ENCODE data around the gene SMIM13.

SMIM13 gene

DNA sequence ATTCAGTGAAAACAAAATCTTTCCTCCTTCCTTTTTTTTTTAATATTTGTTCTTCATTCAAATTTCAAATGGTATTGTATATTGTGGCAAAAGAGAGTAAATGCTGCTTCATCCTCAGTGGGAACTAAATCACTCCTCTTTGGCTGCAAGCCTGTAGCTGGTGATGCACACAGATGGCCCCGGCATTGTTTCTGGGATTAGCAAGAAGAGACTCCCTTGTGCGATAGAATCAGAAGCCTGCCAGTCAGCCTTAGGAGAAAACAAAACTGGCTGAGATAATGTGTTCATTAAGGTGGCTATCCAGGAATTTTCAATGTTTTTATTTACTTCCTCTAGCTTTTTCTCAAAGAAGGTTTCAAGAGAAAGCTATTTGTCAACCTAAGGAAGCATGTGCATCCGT lies 28.8 kb upstream of the SMIM13 start:
- H3K4me3 ChIP-seq = no peak overlapping the region
- intact Hi-C loops (cut with DNase I; ENCODE audit: low total_unique reads) = loop anchor here (10.0 kb wide), 1 partner anchor 110 kb away; no protein-coding TSS in a partner anchor
- no peak overlapping the region for H3K27ac ChIP-seq
- no peaks in the 10 kb centered on the region for H3K9me3 ChIP-seq
- H3K36me3 ChIP-seq = no peaks in the 10 kb centered on the region
- no peak for DNase-seq
- no peaks in the 10 kb centered on the region for H3K27me3 ChIP-seq
- TF ChIP-seq, protein P1, sequence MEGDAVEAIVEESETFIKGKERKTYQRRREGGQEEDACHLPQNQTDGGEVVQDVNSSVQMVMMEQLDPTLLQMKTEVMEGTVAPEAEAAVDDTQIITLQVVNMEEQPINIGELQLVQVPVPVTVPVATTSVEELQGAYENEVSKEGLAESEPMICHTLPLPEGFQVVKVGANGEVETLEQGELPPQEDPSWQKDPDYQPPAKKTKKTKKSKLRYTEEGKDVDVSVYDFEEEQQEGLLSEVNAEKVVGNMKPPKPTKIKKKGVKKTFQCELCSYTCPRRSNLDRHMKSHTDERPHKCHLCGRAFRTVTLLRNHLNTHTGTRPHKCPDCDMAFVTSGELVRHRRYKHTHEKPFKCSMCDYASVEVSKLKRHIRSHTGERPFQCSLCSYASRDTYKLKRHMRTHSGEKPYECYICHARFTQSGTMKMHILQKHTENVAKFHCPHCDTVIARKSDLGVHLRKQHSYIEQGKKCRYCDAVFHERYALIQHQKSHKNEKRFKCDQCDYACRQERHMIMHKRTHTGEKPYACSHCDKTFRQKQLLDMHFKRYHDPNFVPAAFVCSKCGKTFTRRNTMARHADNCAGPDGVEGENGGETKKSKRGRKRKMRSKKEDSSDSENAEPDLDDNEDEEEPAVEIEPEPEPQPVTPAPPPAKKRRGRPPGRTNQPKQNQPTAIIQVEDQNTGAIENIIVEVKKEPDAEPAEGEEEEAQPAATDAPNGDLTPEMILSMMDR (IDR thresholded peaks at IDR 0.05) = no peak
- no peaks in the 10 kb centered on the region for H3K4me1 ChIP-seq

DNA sequence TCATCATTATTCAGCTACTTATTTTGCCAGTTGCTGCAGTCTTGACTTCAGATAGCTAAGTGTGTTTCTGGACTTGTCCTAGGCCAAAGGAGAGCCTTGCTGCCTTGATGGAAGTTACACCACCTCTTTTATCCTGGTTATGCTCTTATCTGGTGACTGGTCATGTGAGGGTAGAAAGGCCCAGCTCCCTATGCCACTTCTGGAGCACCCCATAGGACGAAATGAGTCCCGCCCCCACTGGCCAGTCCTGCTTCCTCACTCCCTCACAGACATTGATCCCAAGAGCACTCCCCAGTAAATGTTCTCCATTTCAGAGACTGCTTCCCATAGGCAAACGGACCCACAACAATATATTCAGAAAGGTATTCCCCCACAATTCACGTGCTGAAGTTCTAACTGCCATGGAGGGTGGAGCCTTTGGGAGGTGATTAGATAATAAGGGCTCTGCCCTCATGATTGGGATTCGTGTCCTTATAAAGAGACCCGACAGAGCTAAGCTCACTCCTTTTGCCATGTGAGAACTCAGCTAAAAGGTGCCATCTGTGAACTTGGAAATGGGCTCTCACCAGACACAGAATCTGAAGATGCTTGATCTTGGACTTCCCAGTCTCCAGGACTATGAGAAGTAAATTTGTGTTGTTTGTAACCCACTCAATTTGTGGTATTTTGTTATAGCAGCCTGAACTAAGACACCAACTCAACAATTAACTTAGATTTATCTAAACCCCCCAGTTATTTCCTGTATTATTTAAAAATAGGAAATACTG lies 28.0 kb upstream of the SMIM13 start:
- TF ChIP-seq, protein P1 (IDR thresholded peaks at IDR 0.05) = no peak
- intact Hi-C loops (cut with DNase I; ENCODE audit: low total_unique reads) = loop anchor here (10.0 kb wide), 1 partner anchor 111 kb away; no protein-coding TSS in a partner anchor

DNA sequence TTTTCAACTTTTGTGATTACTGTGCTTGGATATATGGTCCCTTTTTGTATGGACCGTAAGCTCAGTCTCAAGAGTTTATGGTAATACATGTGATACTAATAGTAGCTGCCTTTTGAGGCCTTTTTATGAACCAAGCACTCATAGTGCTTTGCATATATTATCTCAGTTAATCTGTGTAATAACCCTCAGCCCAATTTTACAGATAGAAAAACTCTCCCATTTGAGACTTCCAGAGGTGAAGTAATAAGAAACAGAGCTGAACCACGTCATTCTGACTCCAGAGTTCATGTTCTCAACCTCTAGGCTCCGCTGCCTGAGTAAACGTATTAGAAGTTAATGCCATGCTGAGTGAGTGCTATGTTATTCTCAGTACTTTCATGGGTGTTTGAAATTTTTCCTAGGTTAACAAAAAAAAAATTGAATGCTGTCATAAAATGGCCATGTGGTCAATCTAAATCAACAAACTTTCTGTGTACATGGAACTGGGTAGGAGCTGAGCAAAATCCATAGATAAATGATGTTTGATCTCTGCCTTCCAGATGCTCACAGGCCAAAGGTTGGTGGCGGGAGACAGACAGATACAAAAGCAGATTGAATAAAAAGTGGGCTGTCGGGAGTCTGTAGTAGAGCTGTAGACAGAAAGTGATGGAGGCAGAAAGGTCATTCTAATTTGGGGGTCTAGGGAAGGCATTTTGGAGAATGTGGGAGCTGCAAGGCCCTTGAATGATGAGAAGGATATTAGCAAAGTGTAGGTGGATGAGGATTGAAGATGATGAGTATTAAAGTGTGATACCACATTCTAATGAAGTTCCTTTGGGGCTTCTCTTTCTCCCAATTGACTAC lies 26.9 kb upstream of the SMIM13 start:
- no peaks in the 10 kb centered on the region for H3K9me3 ChIP-seq
- H3K4me1 ChIP-seq = no peaks in the 10 kb centered on the region
- H3K4me3 ChIP-seq = no peak overlapping the region
- H3K36me3 ChIP-seq = no peaks in the 10 kb centered on the region
- no peaks in the 10 kb centered on the region for H3K27me3 ChIP-seq
- TF ChIP-seq, protein P1 (IDR thresholded peaks at IDR 0.05) = no peak
- no peak overlapping the region for H3K27ac ChIP-seq
- intact Hi-C loops (cut with DNase I; ENCODE audit: low total_unique reads) = loop anchor here (10.0 kb wide), 1 partner anchor 112 kb away; no protein-coding TSS in a partner anchor
- DNase-seq = no peak

More for the DNA sequence above, 28.0 kb upstream of the SMIM13 start:
- no peaks in the 10 kb centered on the region for H3K36me3 ChIP-seq
- no peaks in the 10 kb centered on the region for H3K27me3 ChIP-seq
- no peak overlapping the region for H3K27ac ChIP-seq
- no peaks in the 10 kb centered on the region for H3K4me1 ChIP-seq
- H3K9me3 ChIP-seq = no peaks in the 10 kb centered on the region
- DNase-seq = no peak
- no peak overlapping the region for H3K4me3 ChIP-seq

DNA sequence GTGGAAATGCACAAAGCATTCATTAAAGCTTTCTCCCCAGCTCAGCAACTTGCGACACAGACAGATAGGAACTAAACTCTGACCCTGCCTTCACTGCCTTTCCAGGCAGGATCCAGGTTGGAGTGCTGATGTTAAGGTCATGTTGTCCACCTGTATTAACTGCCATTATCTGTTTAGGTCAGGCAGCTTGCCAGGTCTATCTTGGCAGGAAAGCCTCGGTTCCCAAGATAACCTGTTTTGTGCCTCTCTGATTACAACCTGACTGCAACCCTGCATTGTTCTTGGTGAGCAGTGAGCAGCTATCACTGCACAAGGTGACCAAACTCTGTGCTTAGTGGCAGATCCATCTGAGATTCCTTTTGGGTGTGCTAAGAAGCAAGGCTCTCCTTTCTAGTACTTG lies 26.3 kb upstream of the SMIM13 start:
- TF ChIP-seq, protein P1 (IDR thresholded peaks at IDR 0.05) = no peak
- no peaks in the 10 kb centered on the region for H3K27me3 ChIP-seq
- no peak overlapping the region for H3K27ac ChIP-seq
- no peaks in the 10 kb centered on the region for H3K9me3 ChIP-seq
- intact Hi-C loops (cut with DNase I; ENCODE audit: low total_unique reads) = loop anchor here (10.0 kb wide), 1 partner anchor 113 kb away; no protein-coding TSS in a partner anchor
- H3K4me1 ChIP-seq = no peaks in the 10 kb centered on the region
- no peaks in the 10 kb centered on the region for H3K36me3 ChIP-seq
- no peak for DNase-seq
- no peak overlapping the region for H3K4me3 ChIP-seq

DNA sequence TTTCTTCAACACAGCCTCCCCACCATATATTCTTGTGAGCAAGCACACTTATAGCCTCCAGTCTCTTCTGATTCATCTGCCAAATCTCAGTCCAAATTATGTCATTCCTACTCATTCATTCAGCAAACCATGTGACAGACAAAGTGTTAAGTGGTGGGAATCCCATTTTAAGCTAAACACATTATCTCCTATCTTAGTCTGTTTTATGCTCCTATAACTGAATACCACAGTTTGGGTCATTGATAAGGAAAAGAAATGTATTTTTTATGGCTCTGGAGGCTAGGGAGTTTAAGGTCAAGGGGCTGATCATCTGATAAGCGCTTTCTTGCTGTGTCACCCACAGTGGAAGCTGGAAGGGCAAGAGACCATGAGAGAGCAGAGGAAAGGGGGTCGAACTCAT lies 23.9 kb upstream of the SMIM13 start:
- intact Hi-C loops (cut with DNase I; ENCODE audit: low total_unique reads) = loop anchor here (10.0 kb wide), 1 partner anchor 115 kb away; no protein-coding TSS in a partner anchor
- Histone ChIP-seq H3K9me3 (no peaks in the 10 kb centered on the region), H3K4me3 (no peak overlapping the region), H3K27me3 (no peaks in the 10 kb centered on the region), H3K36me3 (no peaks in the 10 kb centered on the region), H3K27ac (no peak overlapping the region), H3K4me1 (no peaks in the 10 kb centered on the region)
- TF ChIP-seq, protein P1 (IDR thresholded peaks at IDR 0.05) = no peak
- DNase-seq = no peak

Measured in tibial artery (tissue), 4 donors.